Osteoblast (primary cell): Measurements from ENCODE around the gene PDK2. TPM values are rescaled to one million over a fixed set of nuclear protein-coding genes. Genes with fewer than 3 reads are reported as not detected.

Source experiments
- DNase-seq: peaks from one replicate; pipeline ENCODE4 v3.0.0; 2011; ENCODE audit warnings: low spot score, mixed read lengths; ENCODE audit not compliant: insufficient read length; ENCODE audit errors: missing footprints
- H2AFZ ChIP-seq: 2 replicates; pipeline ENCODE4 v1.6.0; 2011; ENCODE audit warnings: mild to moderate bottlenecking, low read length
- H3K27ac ChIP-seq: 2 replicates; pipeline ENCODE4 v1.5.1; 2011; ENCODE audit warnings: mild to moderate bottlenecking, low read depth, low read length, moderate library complexity
- H3K27me3 ChIP-seq: 2 replicates; pipeline ENCODE4 v1.6.0; 2012; ENCODE audit warnings: mild to moderate bottlenecking, control low read depth, inconsistent platforms, low read length, moderate library complexity; ENCODE audit not compliant: insufficient read depth
- H3K36me3 ChIP-seq: 2 replicates; pipeline ENCODE4 v1.5.1; 2011; ENCODE audit warnings: mild to moderate bottlenecking, low read length, control low read depth, moderate library complexity; ENCODE audit not compliant: insufficient read depth
- H3K4me1 ChIP-seq: 2 replicates; pipeline ENCODE4 v1.5.1; 2011; ENCODE audit warnings: mild to moderate bottlenecking, low read length, control low read depth, moderate library complexity; ENCODE audit not compliant: insufficient read depth
- H3K4me2 ChIP-seq: 2 replicates; pipeline ENCODE4 v1.6.0; 2011; ENCODE audit warnings: mild to moderate bottlenecking, low read length; ENCODE audit not compliant: insufficient read depth
- H3K4me3 ChIP-seq: fragments of 200-600 bp; sonication (generic); 3 replicates; pipeline ENCODE4 v1.5.1; 2012; ENCODE audit warnings: mild to moderate bottlenecking, low read length, inconsistent platforms; ENCODE audit not compliant: insufficient read depth
- H3K79me2 ChIP-seq: 2 replicates; pipeline ENCODE4 v1.6.0; 2012; ENCODE audit warnings: mild to moderate bottlenecking, low read length, control low read depth, inconsistent platforms; ENCODE audit not compliant: insufficient read depth
- H3K9me3 ChIP-seq: 2 replicates; pipeline ENCODE4 v1.5.1; 2011; ENCODE audit warnings: low read depth, low read length, control low read depth
- H4K20me1 ChIP-seq: 2 replicates; pipeline ENCODE4 v1.6.0; 2012; ENCODE audit warnings: mild to moderate bottlenecking, low read length, control low read depth; ENCODE audit not compliant: insufficient read depth
- CTCF ChIP-seq: IDR thresholded peaks from 2 replicates; pipeline ENCODE4 v1.5.1; 2011; ENCODE audit warnings: mild to moderate bottlenecking, low read depth, low read length, moderate library complexity; ENCODE audit errors: extremely low read depth
- total RNA-seq: library from RNA; depleted of rRNA; stranded (reverse); fragments of >200 nt; gene quantifications from 2 replicates; pipeline ENCODE4 v1.2.3, GENCODE V29; 2012

PDK2 gene
- total RNA-seq, 1 donor: 43.4 TPM

GRCh38 chr17:50056217-50056960, 38.8 kb upstream of the PDK2 start:
- peaks cover 5% of the 10 kb centered on the region for H4K20me1 ChIP-seq
- peak; percentile 90 for DNase-seq
- H3K79me2 ChIP-seq: peaks cover 69% of the 10 kb centered on the region
- peaks cover 70% of the 10 kb centered on the region for H3K4me1 ChIP-seq
- peak overlapping the region; percentile 98 for H3K4me2 ChIP-seq
- peak; percentile 34 for TF ChIP-seq CTCF
- H3K9me3 ChIP-seq: no peaks in the 10 kb centered on the region
- peak overlapping the region; percentile 88 for H3K27ac ChIP-seq
- no peaks in the 10 kb centered on the region for H3K27me3 ChIP-seq
- peak overlapping the region; percentile 79 for H3K4me3 ChIP-seq
- peak overlapping the region; percentile 39 for H2AFZ ChIP-seq
- no peaks in the 10 kb centered on the region for H3K36me3 ChIP-seq

GRCh38 chr17:50056961-50057330, 38.2 kb upstream of the PDK2 start:
- H3K4me2 ChIP-seq: peak overlapping the region; percentile 98
- peaks cover 5% of the 10 kb centered on the region for H4K20me1 ChIP-seq
- peak overlapping the region; percentile 88 for H3K27ac ChIP-seq
- peak; percentile 95 for DNase-seq
- H3K36me3 ChIP-seq: no peaks in the 10 kb centered on the region
- H3K79me2 ChIP-seq: peaks cover 71% of the 10 kb centered on the region
- no peak for TF ChIP-seq CTCF
- peak overlapping the region; percentile 39 for H2AFZ ChIP-seq
- H3K4me3 ChIP-seq: peak overlapping the region; percentile 79
- peaks cover 70% of the 10 kb centered on the region for H3K4me1 ChIP-seq
- H3K9me3 ChIP-seq: no peaks in the 10 kb centered on the region
- H3K27me3 ChIP-seq: no peaks in the 10 kb centered on the region

GRCh38 chr17:50057521-50057991, 37.6 kb upstream of the PDK2 start:
- peak; percentile 70 for DNase-seq
- no peak for TF ChIP-seq CTCF
- Histone ChIP-seq H3K27me3 (no peaks in the 10 kb centered on the region), H2AFZ (no peak overlapping the region), H3K4me2 (peak overlapping the region; percentile 98), H3K36me3 (no peaks in the 10 kb centered on the region), H3K79me2 (peaks cover 73% of the 10 kb centered on the region), H3K27ac (peak overlapping the region; percentile 88), H4K20me1 (peaks cover 5% of the 10 kb centered on the region), H3K4me3 (peak overlapping the region; percentile 79), H3K9me3 (no peaks in the 10 kb centered on the region), H3K4me1 (peaks cover 75% of the 10 kb centered on the region)

GRCh38 chr17:50058296-50058953, 36.7 kb upstream of the PDK2 start:
- peak overlapping the region; percentile 95 for H3K27ac ChIP-seq
- H3K9me3 ChIP-seq: no peaks in the 10 kb centered on the region
- peak overlapping the region; percentile 98 for H3K4me2 ChIP-seq
- DNase-seq: no peak
- peaks cover 5% of the 10 kb centered on the region for H4K20me1 ChIP-seq
- H3K36me3 ChIP-seq: no peaks in the 10 kb centered on the region
- TF ChIP-seq CTCF: no peak
- H3K79me2 ChIP-seq: peaks cover 79% of the 10 kb centered on the region
- peaks cover 77% of the 10 kb centered on the region for H3K4me1 ChIP-seq
- no peaks in the 10 kb centered on the region for H3K27me3 ChIP-seq
- H3K4me3 ChIP-seq: peak overlapping the region; percentile 79
- no peak overlapping the region for H2AFZ ChIP-seq
